Uterus (tissue), 2 donors: ENCODE data around the gene RAD50.

Experiments used
- CTCF ChIP-seq, 4 experiments: fragments of 200-600 bp in 2 of 4; fragments of 450-650 bp in 2 of 4; sonication (generic) in 2 of 4; IDR thresholded peaks; one replicate each; pipeline ENCODE4 v1.5.1; 2016 to 2019; ENCODE audit warnings: antibody characterized with exemption in 4 of 4, mild to moderate bottlenecking in 2 of 4, moderate library complexity in 1 of 4
- POLR2A ChIP-seq, 2 donors: fragments of 450-650 bp; IDR thresholded peaks; one replicate each; pipeline ENCODE4 v1.6.1; 2016; ENCODE audit warnings: antibody characterized with exemption in 2 of 2, mild to moderate bottlenecking in 1 of 2, moderate library complexity in 1 of 2

- TF ChIP-seq CTCF (IDR thresholded peaks at IDR 0.05) (no peak), POLR2A (IDR thresholded peaks at IDR 0.05) (no peak)
Measured at GRCh38 chr5:132673939-132674630, 117.3 kb downstream of the RAD50 start, which contains the start of gene IL4.
